Caco-2 (cell line): Measurements from ENCODE around the gene IL22. TPM values are rescaled to one million over a fixed set of nuclear protein-coding genes. Genes with fewer than 3 reads are reported as not detected.

ENCODE experiments used
- BruUV-seq: library from RNA; stranded (reverse); fragments of 400-500 nt; replicated peaks from 2 replicates; lab custom pipeline; 2021; lab: Mats Ljungman, UMichigan
- CTCF ChIA-PET: fragments of 300-600 bp; sonication (Branson Sonifier 250); formaldehyde crosslinking; loops from one replicate; lab custom pipeline; 2022; ENCODE audit warnings: antibody characterized with exemption; lab: Charles Lee
- POLR2A ChIA-PET: fragments of 300-600 bp; sonication (Branson Sonifier 250); formaldehyde crosslinking; loops from one replicate; lab custom pipeline; 2022; ENCODE audit warnings: antibody characterized with exemption; lab: Charles Lee
- DNase-seq, 2 experiments: peaks; one replicate each; pipeline versions ENCODE4 v3.0.0 to v3.0.0-alpha.2; 2020 to 2022
- H3K27me3 ChIP-seq: replicated peaks from 2 replicates; pipeline ENCODE4 v1.6.0; 2011; ENCODE audit warnings: low read length; ENCODE audit not compliant: control insufficient read depth, insufficient read depth
- H3K36me3 ChIP-seq: 2 replicates; pipeline ENCODE4 v1.5.1; 2011; ENCODE audit warnings: low read length; ENCODE audit not compliant: control insufficient read depth, insufficient read depth
- H3K4me1 ChIP-seq: fragments of 250-450 bp; sonication (Bioruptor Pico); 2 replicates; pipeline ENCODE4 v1.5.1; 2020; ENCODE audit warnings: mild to moderate bottlenecking
- H3K4me3 ChIP-seq: 2 replicates; pipeline ENCODE4 v1.5.1; 2011; ENCODE audit warnings: low read depth, mild to moderate bottlenecking, control low read depth, low read length
- H3K9me3 ChIP-seq: fragments of 250-450 bp; sonication (Bioruptor Pico); 2 replicates; pipeline ENCODE4 v1.5.1; 2020; ENCODE audit warnings: mild to moderate bottlenecking, moderate library complexity
- H3K27ac Mint-ChIP-seq: one replicate; pipeline ENCODE4 v1.8.0; 2022; ENCODE audit warnings: mixed read lengths; ENCODE audit not compliant: unreplicated experiment
- H3K27me3 Mint-ChIP-seq: one replicate; pipeline ENCODE4 v1.8.0; 2022; ENCODE audit warnings: mixed read lengths; ENCODE audit not compliant: insufficient read depth, unreplicated experiment
- H3K36me3 Mint-ChIP-seq: one replicate; pipeline ENCODE4 v1.8.0; 2022; ENCODE audit warnings: mild to moderate bottlenecking, mixed read lengths; ENCODE audit not compliant: insufficient read depth, unreplicated experiment
- H3K4me1 Mint-ChIP-seq: one replicate; pipeline ENCODE4 v1.8.0; 2022; ENCODE audit warnings: low read depth, mixed read lengths; ENCODE audit not compliant: unreplicated experiment
- H3K4me3 Mint-ChIP-seq: one replicate; pipeline ENCODE4 v1.8.0; 2022; ENCODE audit warnings: mild to moderate bottlenecking, moderate library complexity, mixed read lengths; ENCODE audit not compliant: unreplicated experiment
- H3K9me3 Mint-ChIP-seq: one replicate; pipeline ENCODE4 v1.8.0; 2022; ENCODE audit warnings: mixed read lengths; ENCODE audit not compliant: unreplicated experiment
- CTCF ChIP-seq, 2 experiments: fragments of 200-600 bp in 1 of 2; IDR thresholded peaks; 1 replicate in 1 of 2; 2 replicates in 1 of 2; pipeline versions ENCODE4 v1.5.1 to v1.8.0; 2011 to 2022; ENCODE audit warnings: antibody characterized with exemption in 1 of 2, control low read depth in 1 of 2, inconsistent platforms in 1 of 2, low read depth in 1 of 2, low read length in 1 of 2, mild to moderate bottlenecking in 1 of 2, moderate library complexity in 1 of 2; ENCODE audit not compliant: insufficient read depth in 1 of 2, severe bottlenecking in 1 of 2, unreplicated experiment in 1 of 2
- intact Hi-C: fragments of 100-400 bp; cut with micrococcal nuclease; formaldehyde crosslinking; loops from one replicate; pipeline ENCODE4 v1.10.0; 2022; ENCODE audit not compliant: unreplicated experiment
- total RNA-seq: library from RNA; stranded (reverse); gene quantifications from 2 replicates; pipeline ENCODE4 v1.2.3, GENCODE V29; 2022

Gene IL22
- total RNA-seq, 1 experiment from 2014 or later = not detected

GRCh38 chr12:68250454-68250853 lies 3.0 kb downstream of the IL22 start:
- Mint-ChIP-seq H3K4me1 (no peaks in the 10 kb centered on the region), H3K9me3 (no peaks in the 10 kb centered on the region), H3K27ac (no peak overlapping the region), H3K27me3 (peaks cover 27% of the 10 kb centered on the region), H3K4me3 (no peak overlapping the region), H3K36me3 (no peaks in the 10 kb centered on the region)
- no TSS peak for BruUV-seq
- no peaks in the 10 kb centered on the region for H3K36me3 ChIP-seq
- no peaks in the 10 kb centered on the region for H3K27me3 ChIP-seq
- H3K9me3 ChIP-seq = no peaks in the 10 kb centered on the region
- no peak for TF ChIP-seq CTCF (IDR thresholded peaks at IDR 0.05; ENCODE audit: insufficient read depth in 1 of 2, low read depth in 1 of 2, low read length in 1 of 2, severe bottlenecking in 1 of 2, unreplicated experiment in 1 of 2)
- intact Hi-C loops = no loop called here
- no peak for DNase-seq
- no peak overlapping the region for H3K4me3 ChIP-seq
- H3K4me1 ChIP-seq = no peaks in the 10 kb centered on the region
- POLR2A ChIA-PET = no interaction called here
- CTCF ChIA-PET = no interaction called here

- no peaks in the 10 kb centered on the region for H3K9me3 Mint-ChIP-seq
- H3K4me1 ChIP-seq = no peaks in the 10 kb centered on the region
- ChIA-PET POLR2A (no interaction called here), CTCF (no interaction called here)
- DNase-seq = no peak
- H3K36me3 Mint-ChIP-seq = no peaks in the 10 kb centered on the region
- intact Hi-C loops = no loop called here
- BruUV-seq = no TSS peak
- H3K4me1 Mint-ChIP-seq = no peaks in the 10 kb centered on the region
- peaks cover 20% of the 10 kb centered on the region for H3K27me3 Mint-ChIP-seq
- no peaks in the 10 kb centered on the region for H3K9me3 ChIP-seq
- no peak overlapping the region for H3K4me3 Mint-ChIP-seq
- H3K4me3 ChIP-seq = no peak overlapping the region
- H3K27me3 ChIP-seq = no peaks in the 10 kb centered on the region
- H3K36me3 ChIP-seq = no peaks in the 10 kb centered on the region
- H3K27ac Mint-ChIP-seq = no peak overlapping the region
- TF ChIP-seq CTCF (IDR thresholded peaks at IDR 0.05; ENCODE audit: insufficient read depth in 1 of 2, low read depth in 1 of 2, low read length in 1 of 2, severe bottlenecking in 1 of 2, unreplicated experiment in 1 of 2) = no peak
Measured at GRCh38 chr12:68247785-68248184, 5.6 kb downstream of the IL22 start.

GRCh38 chr12:68246350-68246749 lies 7.1 kb downstream of the IL22 start:
- H3K9me3 ChIP-seq = no peaks in the 10 kb centered on the region
- no peak overlapping the region for H3K4me3 Mint-ChIP-seq
- BruUV-seq = no TSS peak
- no peaks in the 10 kb centered on the region for H3K27me3 ChIP-seq
- H3K27ac Mint-ChIP-seq = no peak overlapping the region
- no peaks in the 10 kb centered on the region for H3K4me1 Mint-ChIP-seq
- no peak overlapping the region for H3K4me3 ChIP-seq
- H3K9me3 Mint-ChIP-seq = no peaks in the 10 kb centered on the region
- ChIA-PET POLR2A (no interaction called here), CTCF (no interaction called here)
- no peak for TF ChIP-seq CTCF (IDR thresholded peaks at IDR 0.05; ENCODE audit: insufficient read depth in 1 of 2, low read depth in 1 of 2, low read length in 1 of 2, severe bottlenecking in 1 of 2, unreplicated experiment in 1 of 2)
- intact Hi-C loops = no loop called here
- peaks cover 13% of the 10 kb centered on the region for H3K27me3 Mint-ChIP-seq
- no peak for DNase-seq
- no peaks in the 10 kb centered on the region for H3K36me3 Mint-ChIP-seq
- no peaks in the 10 kb centered on the region for H3K36me3 ChIP-seq
- H3K4me1 ChIP-seq = no peaks in the 10 kb centered on the region
